Measurements from ENCODE around the gene MCM3AP.

Gene MCM3AP

DNA sequence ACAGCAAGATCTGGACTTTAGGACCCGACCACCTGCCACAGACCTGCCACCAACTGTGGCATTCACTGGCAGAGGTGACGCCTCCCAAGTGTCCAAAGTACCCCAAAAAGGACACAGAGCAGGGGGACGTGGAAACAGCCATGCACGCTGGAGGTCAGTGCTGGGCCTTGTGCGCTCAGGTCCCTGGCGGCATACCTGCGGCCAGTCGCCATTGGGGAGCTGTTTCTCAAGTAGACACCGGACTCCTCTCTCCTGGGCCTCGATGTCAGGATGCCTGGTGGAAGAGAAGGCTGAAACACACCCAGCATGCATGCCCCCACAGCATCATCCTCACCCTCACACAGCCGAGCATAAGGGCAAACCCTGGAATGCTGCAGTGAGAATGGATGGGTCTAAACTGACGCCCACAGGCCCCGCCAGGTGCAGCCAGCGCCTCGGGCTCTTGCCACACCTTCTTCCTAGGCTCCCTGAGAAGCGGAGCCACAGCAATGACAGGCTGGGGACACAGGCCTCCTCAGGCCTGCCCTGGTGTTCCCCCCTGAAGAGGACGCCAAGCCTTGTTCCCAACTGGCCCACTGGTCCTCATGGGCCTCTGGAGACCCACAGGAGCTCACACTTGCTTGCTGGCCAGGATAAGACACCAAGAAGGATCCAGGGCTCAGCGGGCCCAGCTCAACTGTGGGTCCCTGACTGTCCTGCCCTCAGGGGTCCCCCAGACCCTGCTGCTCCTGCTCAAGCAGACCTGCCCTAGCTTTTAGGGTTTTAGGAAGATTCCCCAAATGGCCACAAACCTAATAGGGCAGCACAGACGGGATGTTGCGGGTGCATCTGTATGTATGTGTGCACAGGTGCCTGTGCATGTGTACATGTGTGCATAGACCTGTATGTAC lies 93.5 kb downstream of the MCM3AP start:
- H3K23ac ChIP-seq (ENCODE audit: low read depth, low read length, poor library complexity): no peak overlapping the region
- H3K36me3 ChIP-seq (replicated peaks in 1 of 2; ENCODE audit: control insufficient read depth in 2 of 2, insufficient read depth in 2 of 2, low read length in 2 of 2): peaks cover 59 to 82% of the 10 kb centered on the region in 2 donors
- H3K14ac ChIP-seq (ENCODE audit: low read length): no peak overlapping the region
- no peak overlapping the region for H4K8ac ChIP-seq (ENCODE audit: low read depth, low read length)
- H3K27ac ChIP-seq (replicated peaks; ENCODE audit: low read length): no peak overlapping the region
- H3K4me2 ChIP-seq (ENCODE audit: insufficient read depth, low read length, poor library complexity, severe bottlenecking): no peak overlapping the region
- no peak overlapping the region for H2AK5ac ChIP-seq (ENCODE audit: low read depth, low read length)
- H2BK5ac ChIP-seq (ENCODE audit: low read length): peak overlapping the region; percentile 46
- H4K91ac ChIP-seq (ENCODE audit: low read depth, low read length, poor library complexity): no peak overlapping the region
- H3K4ac ChIP-seq (ENCODE audit: low read length): no peak overlapping the region
- WGBS, 2 donors (ENCODE audit: extremely low coverage in 2 of 2, insufficient read length in 2 of 2, insufficient replicate concordance in 1 of 2): no CpG with 5 or more reads among the region's 20 CpGs
- H3K4me1 ChIP-seq (ENCODE audit: control insufficient read depth in 2 of 2, insufficient read depth in 1 of 2, low read depth in 1 of 2, low read length in 2 of 2): peaks cover 25 to 38% of the 10 kb centered on the region in 2 donors
- peaks cover 9% of the 10 kb centered on the region for H3K79me1 ChIP-seq (ENCODE audit: low read depth, low read length)
- no peak overlapping the region for H2BK120ac ChIP-seq (ENCODE audit: low read depth, low read length)
- no peak overlapping the region for H3K4me3 ChIP-seq (ENCODE audit: low read length in 2 of 2)
- peaks cover 0 to 3% of the 10 kb centered on the region in 2 donors for H3K9me3 ChIP-seq (replicated peaks in 1 of 2; ENCODE audit: control insufficient read depth in 2 of 2, insufficient read depth in 1 of 2, low read depth in 1 of 2, low read length in 2 of 2)
- H2BK12ac ChIP-seq (ENCODE audit: low read length): no peak overlapping the region
- no peak overlapping the region for H2BK15ac ChIP-seq (ENCODE audit: low read length)
- H3K18ac ChIP-seq (ENCODE audit: low read length): no peak overlapping the region
- no peak for DNase-seq (ENCODE audit: low spot score)
- H3K27me3 ChIP-seq (ENCODE audit: control insufficient read depth in 3 of 3, insufficient read depth in 3 of 3, low read depth in 1 of 3, low read length in 3 of 3): no peaks in the 10 kb centered on the region
- H3K9ac ChIP-seq (ENCODE audit: low read depth, low read length, poor library complexity): no peak overlapping the region
- no peak overlapping the region for H2AFZ ChIP-seq (ENCODE audit: low read length)

DNA sequence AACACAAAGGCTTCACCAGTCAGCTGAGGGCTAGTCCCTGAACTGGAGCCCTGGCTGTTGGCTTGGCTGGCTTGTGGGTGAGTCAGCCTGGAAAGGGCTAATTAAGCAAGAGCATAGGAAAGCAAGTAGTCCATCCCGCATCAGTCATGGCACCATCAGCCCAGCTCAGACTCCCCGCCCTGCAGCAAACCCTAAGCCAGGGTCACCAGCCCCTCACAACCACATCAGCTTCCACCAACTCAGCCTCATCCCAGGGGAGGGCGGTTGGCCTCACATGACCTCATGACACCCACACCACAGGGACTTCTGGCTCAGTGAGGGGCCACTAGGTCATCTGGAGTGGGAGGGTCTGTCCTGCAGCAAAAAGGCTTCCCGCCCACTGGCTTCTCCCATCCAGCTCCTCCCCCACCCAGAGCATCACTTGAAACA lies 94.1 kb downstream of the MCM3AP start:
- no peak overlapping the region for H3K27ac ChIP-seq (replicated peaks; ENCODE audit: low read length)
- H3K9ac ChIP-seq (ENCODE audit: low read depth, low read length, poor library complexity): no peak overlapping the region
- no peak overlapping the region for H2BK12ac ChIP-seq (ENCODE audit: low read length)
- H2AFZ ChIP-seq (ENCODE audit: low read length): no peak overlapping the region
- DNase-seq (ENCODE audit: low spot score): no peak
- H3K4me3 ChIP-seq (ENCODE audit: low read length in 2 of 2): no peak overlapping the region
- H3K9me3 ChIP-seq (replicated peaks in 1 of 2; ENCODE audit: control insufficient read depth in 2 of 2, insufficient read depth in 1 of 2, low read depth in 1 of 2, low read length in 2 of 2): peaks cover 0 to 3% of the 10 kb centered on the region in 2 donors
- H2BK5ac ChIP-seq (ENCODE audit: low read length): no peak overlapping the region
- no peak overlapping the region for H2BK120ac ChIP-seq (ENCODE audit: low read depth, low read length)
- no peak overlapping the region for H4K8ac ChIP-seq (ENCODE audit: low read depth, low read length)
- peaks cover 55 to 75% of the 10 kb centered on the region in 2 donors for H3K36me3 ChIP-seq (replicated peaks in 1 of 2; ENCODE audit: control insufficient read depth in 2 of 2, insufficient read depth in 2 of 2, low read length in 2 of 2)
- H3K4me1 ChIP-seq (ENCODE audit: control insufficient read depth in 2 of 2, insufficient read depth in 1 of 2, low read depth in 1 of 2, low read length in 2 of 2): peaks cover 25 to 38% of the 10 kb centered on the region in 2 donors
- H3K27me3 ChIP-seq (ENCODE audit: control insufficient read depth in 3 of 3, insufficient read depth in 3 of 3, low read depth in 1 of 3, low read length in 3 of 3): no peaks in the 10 kb centered on the region
- peak overlapping the region; percentile 48 for H3K18ac ChIP-seq (ENCODE audit: low read length)
- H2AK5ac ChIP-seq (ENCODE audit: low read depth, low read length): no peak overlapping the region
- H3K4me2 ChIP-seq (ENCODE audit: insufficient read depth, low read length, poor library complexity, severe bottlenecking): no peak overlapping the region
- peaks cover 9% of the 10 kb centered on the region for H3K79me1 ChIP-seq (ENCODE audit: low read depth, low read length)
- H3K14ac ChIP-seq (ENCODE audit: low read length): no peak overlapping the region
- H4K91ac ChIP-seq (ENCODE audit: low read depth, low read length, poor library complexity): no peak overlapping the region
- H3K4ac ChIP-seq (ENCODE audit: low read length): no peak overlapping the region
- no CpG with 5 or more reads among the region's 4 CpGs for WGBS, 2 donors (ENCODE audit: extremely low coverage in 2 of 2, insufficient read length in 2 of 2, insufficient replicate concordance in 1 of 2)
- no peak overlapping the region for H2BK15ac ChIP-seq (ENCODE audit: low read length)
- no peak overlapping the region for H3K23ac ChIP-seq (ENCODE audit: low read depth, low read length, poor library complexity)

DNA sequence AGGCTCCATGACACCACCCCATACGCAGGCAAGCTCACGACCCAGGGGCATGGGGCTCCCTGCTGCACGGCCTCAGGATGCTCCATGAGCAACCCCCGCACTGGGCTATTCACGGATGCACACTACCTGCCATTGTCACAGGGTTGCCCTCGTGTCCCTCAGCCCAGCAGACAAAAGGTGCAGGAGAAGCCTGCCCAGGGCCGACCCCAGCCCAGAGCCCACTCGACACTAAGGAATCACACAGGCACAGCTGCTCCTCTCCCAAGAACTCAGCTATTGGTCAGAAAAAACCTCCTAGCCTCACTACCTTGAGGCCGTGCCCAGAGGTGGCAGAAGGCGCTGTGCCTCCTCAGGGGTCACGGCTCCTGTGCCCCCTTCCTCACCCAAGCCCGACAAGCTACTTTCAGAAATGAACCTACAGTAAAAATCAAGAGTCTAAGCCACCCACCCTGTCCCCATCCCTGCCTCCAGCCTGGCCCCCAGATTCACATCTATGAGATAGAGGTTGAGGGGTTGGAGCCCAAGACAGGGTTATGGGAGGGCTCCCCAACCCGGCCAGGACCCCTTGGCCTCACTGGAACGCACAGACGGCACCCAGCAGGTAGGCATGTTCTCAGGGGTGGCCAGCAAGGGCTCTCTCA lies 94.8 kb downstream of the MCM3AP start:
- Histone ChIP-seq H3K14ac (ENCODE audit: low read length) (no peak overlapping the region), H2BK12ac (ENCODE audit: low read length) (no peak overlapping the region), H3K4me2 (ENCODE audit: insufficient read depth, low read length, poor library complexity, severe bottlenecking) (no peak overlapping the region), H2BK15ac (ENCODE audit: low read length) (peak overlapping the region; percentile 8), H2BK5ac (ENCODE audit: low read length) (no peak overlapping the region), H3K23ac (ENCODE audit: low read depth, low read length, poor library complexity) (peak overlapping the region; percentile 13), H3K79me1 (ENCODE audit: low read depth, low read length) (peaks cover 9% of the 10 kb centered on the region), H3K4me1 (ENCODE audit: control insufficient read depth in 2 of 2, insufficient read depth in 1 of 2, low read depth in 1 of 2, low read length in 2 of 2) (peaks cover 25 to 38% of the 10 kb centered on the region in 2 donors), H3K18ac (ENCODE audit: low read length) (no peak overlapping the region), H4K91ac (ENCODE audit: low read depth, low read length, poor library complexity) (no peak overlapping the region), H3K27ac (replicated peaks; ENCODE audit: low read length) (no peak overlapping the region), H3K4ac (ENCODE audit: low read length) (no peak overlapping the region), H3K4me3 (ENCODE audit: low read length in 2 of 2) (no peak overlapping the region), H3K9me3 (replicated peaks in 1 of 2; ENCODE audit: control insufficient read depth in 2 of 2, insufficient read depth in 1 of 2, low read depth in 1 of 2, low read length in 2 of 2) (peaks cover 0 to 3% of the 10 kb centered on the region in 2 donors), H3K27me3 (ENCODE audit: control insufficient read depth in 3 of 3, insufficient read depth in 3 of 3, low read depth in 1 of 3, low read length in 3 of 3) (no peaks in the 10 kb centered on the region), H2AK5ac (ENCODE audit: low read depth, low read length) (no peak overlapping the region), H3K36me3 (replicated peaks in 1 of 2; ENCODE audit: control insufficient read depth in 2 of 2, insufficient read depth in 2 of 2, low read length in 2 of 2) (peaks cover 50 to 69% of the 10 kb centered on the region in 2 donors), H3K9ac (ENCODE audit: low read depth, low read length, poor library complexity) (no peak overlapping the region), H4K8ac (ENCODE audit: low read depth, low read length) (no peak overlapping the region), H2BK120ac (ENCODE audit: low read depth, low read length) (no peak overlapping the region), H2AFZ (ENCODE audit: low read length) (no peak overlapping the region)
- WGBS, 2 donors (ENCODE audit: extremely low coverage in 2 of 2, insufficient read length in 2 of 2, insufficient replicate concordance in 1 of 2): no CpG with 5 or more reads among the region's 15 CpGs
- no peak for DNase-seq (ENCODE audit: low spot score)

DNA sequence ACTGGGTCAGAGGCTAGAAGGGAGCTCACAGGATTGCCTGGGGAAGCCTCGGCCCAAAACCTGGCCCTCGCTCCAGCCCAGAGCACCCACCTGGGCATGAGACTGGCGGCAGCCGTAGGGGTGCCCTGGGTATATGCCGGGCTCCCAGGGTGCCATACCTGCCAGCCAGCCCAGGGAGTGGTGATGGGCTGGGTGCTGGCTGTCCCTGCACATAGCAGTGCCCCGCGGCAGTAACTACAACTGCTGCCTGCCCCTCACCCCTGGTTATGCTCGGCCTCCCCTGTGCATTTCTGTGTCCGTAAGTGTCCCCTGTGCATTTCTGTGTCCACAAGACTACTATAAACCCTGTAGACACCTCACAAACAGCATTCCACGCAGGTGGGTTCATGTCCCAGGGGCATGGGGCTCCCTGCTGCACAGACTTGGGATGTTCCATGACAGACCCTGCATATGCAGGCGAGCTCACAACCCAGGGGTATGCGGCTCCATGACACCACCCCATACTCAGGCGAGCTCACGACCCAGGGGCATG lies 95.4 kb downstream of the MCM3AP start:
- peak overlapping the region; percentile 6 for H3K23ac ChIP-seq (ENCODE audit: low read depth, low read length, poor library complexity)
- H3K27me3 ChIP-seq (ENCODE audit: control insufficient read depth in 3 of 3, insufficient read depth in 3 of 3, low read depth in 1 of 3, low read length in 3 of 3): no peaks in the 10 kb centered on the region
- no peak overlapping the region for H3K4me2 ChIP-seq (ENCODE audit: insufficient read depth, low read length, poor library complexity, severe bottlenecking)
- H3K27ac ChIP-seq (replicated peaks; ENCODE audit: low read length): no peak overlapping the region
- no peak overlapping the region for H4K8ac ChIP-seq (ENCODE audit: low read depth, low read length)
- H3K4me3 ChIP-seq (ENCODE audit: low read length in 2 of 2): no peak overlapping the region
- peaks cover 0 to 3% of the 10 kb centered on the region in 2 donors for H3K9me3 ChIP-seq (replicated peaks in 1 of 2; ENCODE audit: control insufficient read depth in 2 of 2, insufficient read depth in 1 of 2, low read depth in 1 of 2, low read length in 2 of 2)
- no peak overlapping the region for H3K18ac ChIP-seq (ENCODE audit: low read length)
- peaks cover 45 to 63% of the 10 kb centered on the region in 2 donors for H3K36me3 ChIP-seq (replicated peaks in 1 of 2; ENCODE audit: control insufficient read depth in 2 of 2, insufficient read depth in 2 of 2, low read length in 2 of 2)
- no peak overlapping the region for H4K91ac ChIP-seq (ENCODE audit: low read depth, low read length, poor library complexity)
- H3K9ac ChIP-seq (ENCODE audit: low read depth, low read length, poor library complexity): peak overlapping the region; percentile 3
- no peak overlapping the region for H2BK12ac ChIP-seq (ENCODE audit: low read length)
- H3K14ac ChIP-seq (ENCODE audit: low read length): no peak overlapping the region
- H2AK5ac ChIP-seq (ENCODE audit: low read depth, low read length): no peak overlapping the region
- H3K79me1 ChIP-seq (ENCODE audit: low read depth, low read length): peaks cover 6% of the 10 kb centered on the region
- H2AFZ ChIP-seq (ENCODE audit: low read length): no peak overlapping the region
- no CpG with 5 or more reads among the region's 14 CpGs for WGBS, 2 donors (ENCODE audit: extremely low coverage in 2 of 2, insufficient read length in 2 of 2, insufficient replicate concordance in 1 of 2)
- H2BK120ac ChIP-seq (ENCODE audit: low read depth, low read length): no peak overlapping the region
- peaks cover 25 to 42% of the 10 kb centered on the region in 2 donors for H3K4me1 ChIP-seq (ENCODE audit: control insufficient read depth in 2 of 2, insufficient read depth in 1 of 2, low read depth in 1 of 2, low read length in 2 of 2)
- DNase-seq (ENCODE audit: low spot score): no peak
- no peak overlapping the region for H3K4ac ChIP-seq (ENCODE audit: low read length)
- H2BK5ac ChIP-seq (ENCODE audit: low read length): no peak overlapping the region
- no peak overlapping the region for H2BK15ac ChIP-seq (ENCODE audit: low read length)
